Medulla oblongata (tissue), 1 donor: ENCODE data around the gene TBCD.
"Not testable (repeated sequence)": the region's sequence is repeated elsewhere in the genome, so short reads cannot be mapped to it uniquely, and the experiment has no call there.

ENCODE experiments used
- DNase-seq: peaks from one replicate; pipeline ENCODE4 v3.0.0-alpha.2; 2015; ENCODE audit errors: extremely low spot score

Gene TBCD

GRCh38 chr17:82970067-82970466 is 218.2 kb downstream of the TBCD start:
- DNase-seq, result no peak

GRCh38 chr17:82970818-82971590 is 219.1 kb downstream of the TBCD start:
- DNase-seq, result no peak

- DNase-seq, result no peak
Observed at GRCh38 chr17:82972836-82973372, 221.0 kb downstream of the TBCD start.

- DNase-seq, result no peak
Observed at GRCh38 chr17:82973456-82974135, 221.7 kb downstream of the TBCD start.

GRCh38 chr17:82974136-82974952 is 222.5 kb downstream of the TBCD start:
- no peak for DNase-seq

GRCh38 chr17:82976982-82977488 is 225.2 kb downstream of the TBCD start:
- no peak for DNase-seq

GRCh38 chr17:82977606-82978005 is 225.7 kb downstream of the TBCD start:
- DNase-seq, result no peak

- DNase-seq, result peak; percentile 55
Observed at GRCh38 chr17:82978765-82979349, 227.0 kb downstream of the TBCD start.

GRCh38 chr17:82979718-82980117 is 227.9 kb downstream of the TBCD start:
- no peak for DNase-seq

- no peak for DNase-seq
Observed at GRCh38 chr17:82980632-82981031, 228.8 kb downstream of the TBCD start.

GRCh38 chr17:82981141-82981730 is 229.4 kb downstream of the TBCD start:
- DNase-seq, result no peak

- DNase-seq, result no peak
Observed at GRCh38 chr17:82983510-82984248, 231.8 kb downstream of the TBCD start.

GRCh38 chr17:82984249-82984617 is 232.4 kb downstream of the TBCD start:
- DNase-seq, result not testable (repeated sequence)

- DNase-seq, result no peak
Observed at GRCh38 chr17:82984751-82985427, 233.0 kb downstream of the TBCD start.

- DNase-seq, result no peak
Observed at GRCh38 chr17:82985428-82985805, 233.6 kb downstream of the TBCD start.

- peak; percentile 23 for DNase-seq
Observed at GRCh38 chr17:82985973-82986372, 234.1 kb downstream of the TBCD start.

- not testable (repeated sequence) for DNase-seq
Observed at GRCh38 chr17:82989051-82989450, 237.2 kb downstream of the TBCD start.

GRCh38 chr17:82989881-82990280 is 238.0 kb downstream of the TBCD start:
- no peak for DNase-seq

- no peak for DNase-seq
Observed at GRCh38 chr17:82993005-82993404, 241.1 kb downstream of the TBCD start.
